HG02981 (cell line): ENCODE measurements around the gene EXOC6B.

ENCODE experiments used
- ATAC-seq: cut with Tn5 transposase; IDR thresholded peaks from one replicate; pipeline ENCODE4 v1.9.1; 2021; ENCODE audit warnings: mild to moderate bottlenecking, moderate library complexity; ENCODE audit not compliant: unreplicated experiment

EXOC6B gene

GRCh38 chr2:72235497-72236415 lies 590.1 kb downstream of the EXOC6B start:
- no peak for ATAC-seq

DNA sequence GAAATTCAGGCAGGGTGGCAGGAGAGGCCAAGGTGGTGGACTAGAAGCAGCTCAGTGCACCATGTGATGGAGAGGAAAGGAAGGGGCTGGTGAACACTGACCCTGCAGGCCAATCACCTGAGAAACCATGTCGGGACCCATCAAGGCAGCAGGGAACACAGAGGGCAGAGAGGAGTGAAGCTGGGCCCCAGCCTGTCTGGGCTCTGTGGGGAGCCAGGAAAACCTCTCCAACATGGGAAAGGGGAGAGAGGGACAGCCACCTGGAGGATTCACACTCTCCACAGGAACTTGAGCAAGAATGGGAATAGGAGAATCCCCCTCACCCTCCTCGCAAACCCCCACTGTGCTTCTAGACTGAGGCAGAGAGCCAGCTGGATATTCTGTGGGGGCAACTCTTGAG lies 592.6 kb downstream of the EXOC6B start:
- ATAC-seq = no peak

DNA sequence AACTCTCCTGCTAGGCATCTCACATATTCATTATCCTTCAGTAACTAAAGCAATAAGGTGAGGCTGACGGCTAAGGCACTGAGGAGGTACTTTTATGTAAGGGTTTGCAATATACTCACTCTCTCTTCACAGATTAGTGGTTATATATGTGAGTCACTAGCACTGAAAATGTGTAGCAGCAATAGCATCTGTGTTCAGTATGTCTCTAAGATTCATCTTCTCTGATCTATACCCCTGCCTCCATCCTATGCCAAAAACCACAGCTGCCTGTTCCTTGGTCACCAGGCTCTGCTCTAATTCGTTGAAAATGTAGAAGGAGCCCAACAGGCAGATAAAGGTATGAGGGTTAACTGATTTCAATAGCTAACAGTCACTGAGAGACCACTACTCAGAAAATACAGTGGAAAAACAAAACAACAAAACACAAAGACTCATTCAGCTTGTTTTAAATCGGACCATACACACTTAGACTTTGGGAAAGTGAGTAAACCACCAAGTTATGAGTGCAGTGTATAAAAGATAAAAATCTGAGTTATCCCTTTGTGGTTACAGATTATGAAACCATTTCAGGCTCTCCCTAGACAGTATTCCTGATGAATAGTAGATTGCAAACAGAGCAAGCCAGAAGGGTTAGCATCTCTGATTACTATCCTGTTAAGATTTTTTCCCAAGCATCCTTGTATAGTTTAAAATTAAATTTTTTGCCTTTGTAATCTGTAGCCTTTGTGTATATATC lies 602.8 kb downstream of the EXOC6B start:
- no peak for ATAC-seq

DNA sequence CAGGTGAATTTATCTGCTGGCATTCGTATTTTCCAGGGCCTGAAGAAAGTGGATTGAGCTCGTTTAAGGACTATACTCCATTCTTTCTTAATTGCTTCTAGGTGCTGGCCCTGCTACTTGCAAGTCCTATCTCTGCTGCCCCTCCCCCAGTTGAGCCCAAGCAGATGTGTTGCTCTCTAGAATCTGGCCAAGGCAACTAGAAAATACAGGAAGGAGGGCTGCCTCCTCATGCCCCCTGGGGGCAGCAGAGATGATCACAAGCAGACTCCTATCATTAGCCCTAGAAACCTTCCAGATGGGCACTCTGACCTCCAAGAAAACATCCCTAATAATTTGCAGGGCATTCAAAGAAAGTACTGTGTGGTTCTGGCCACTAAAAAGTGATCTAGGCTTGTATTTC lies 605.7 kb downstream of the EXOC6B start:
- peak; percentile 50 for ATAC-seq

DNA sequence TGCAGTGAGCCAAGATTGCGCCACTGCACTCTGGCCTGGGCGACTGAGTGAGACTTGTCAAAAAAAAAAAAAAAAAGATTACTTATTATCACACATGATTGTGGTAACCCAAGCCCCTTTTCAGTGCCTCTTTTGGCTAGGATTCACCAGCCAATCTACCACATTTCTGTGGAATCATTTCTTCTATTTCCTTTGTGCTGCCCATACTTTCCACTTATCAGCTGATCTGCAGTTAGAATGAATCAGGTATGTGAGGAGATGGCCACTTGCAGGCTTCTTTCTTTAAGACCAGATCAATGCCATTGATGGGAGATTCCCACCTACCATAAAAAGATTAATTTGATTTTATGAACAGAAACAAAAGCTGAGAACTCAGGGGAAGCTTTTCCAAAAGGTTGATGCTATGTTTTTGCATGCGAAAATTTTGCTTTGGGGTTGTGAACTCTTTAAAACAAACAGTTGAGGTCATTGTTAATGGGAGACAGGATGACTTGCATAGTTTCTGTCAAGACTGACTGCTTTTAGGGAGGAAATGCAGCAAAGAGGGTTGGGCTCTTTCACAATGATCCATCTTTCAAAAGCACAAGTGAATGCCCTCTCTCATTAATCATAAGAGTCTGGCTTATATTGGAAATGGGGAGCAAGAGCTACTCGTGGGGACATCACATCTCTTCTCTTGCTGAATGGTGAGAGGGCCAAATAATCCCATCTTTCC lies 611.2 kb downstream of the EXOC6B start:
- ATAC-seq = no peak

- no peak for ATAC-seq
These were observed 613.4 kb downstream of the EXOC6B start for GRCh38 chr2:72212486-72212855.

DNA sequence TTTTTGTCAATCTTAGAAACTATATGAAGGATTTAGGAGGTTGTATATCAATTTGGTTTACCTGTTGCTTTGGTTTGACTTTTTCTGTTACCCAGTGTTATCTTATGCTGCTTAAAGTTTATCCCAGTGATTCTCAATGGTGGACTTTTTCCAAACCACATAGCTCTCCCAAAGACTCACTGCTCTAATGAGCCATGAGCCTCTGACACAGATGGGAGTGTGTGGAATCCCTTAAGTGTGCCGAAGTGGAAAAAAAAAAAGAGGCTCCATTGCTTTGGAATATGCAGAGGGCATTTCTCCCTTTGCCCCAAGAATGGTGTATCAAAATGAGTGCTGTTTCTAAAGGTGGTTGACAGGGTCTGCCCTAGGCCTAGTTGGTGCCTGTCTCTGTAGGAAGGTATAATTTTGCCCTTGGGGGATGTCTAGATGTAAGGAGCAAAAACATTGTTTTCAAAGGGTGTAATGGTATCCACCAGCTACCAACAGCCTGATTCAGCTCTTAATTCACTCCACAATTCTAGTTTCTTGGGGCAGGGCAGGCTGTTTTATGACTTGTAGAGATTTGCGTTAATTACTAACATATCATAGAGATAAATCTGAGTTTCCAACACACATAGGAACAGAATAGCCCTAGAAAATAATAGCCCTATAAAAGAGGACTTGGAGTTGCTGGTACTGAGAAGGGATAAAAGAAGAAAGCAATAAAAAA lies 613.9 kb downstream of the EXOC6B start:
- no peak for ATAC-seq

- no peak for ATAC-seq
These were observed 614.5 kb downstream of the EXOC6B start for GRCh38 chr2:72211350-72211749.

- no peak for ATAC-seq
These were observed 615.4 kb downstream of the EXOC6B start for GRCh38 chr2:72210470-72210869.

- no peak for ATAC-seq
These were observed 617.6 kb downstream of the EXOC6B start for GRCh38 chr2:72208225-72208624.

DNA sequence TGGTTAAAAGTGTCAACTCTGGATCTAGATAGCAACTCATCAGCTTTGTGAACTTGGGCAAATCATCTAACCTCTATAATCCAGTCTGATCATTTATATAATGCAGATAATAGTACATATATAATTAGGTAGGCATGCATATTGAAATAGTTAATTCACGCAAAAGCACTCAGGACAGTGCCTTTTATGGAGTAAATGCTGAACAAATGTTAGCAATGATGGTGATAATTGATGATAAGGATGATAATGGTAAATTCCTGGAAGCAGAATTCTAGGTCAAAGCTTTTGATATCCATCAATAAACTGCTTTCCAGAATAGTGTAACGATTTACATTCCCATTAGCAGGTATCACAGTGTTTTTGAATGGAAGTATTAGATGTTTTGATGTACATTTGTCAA lies 618.5 kb downstream of the EXOC6B start:
- no peak for ATAC-seq

DNA sequence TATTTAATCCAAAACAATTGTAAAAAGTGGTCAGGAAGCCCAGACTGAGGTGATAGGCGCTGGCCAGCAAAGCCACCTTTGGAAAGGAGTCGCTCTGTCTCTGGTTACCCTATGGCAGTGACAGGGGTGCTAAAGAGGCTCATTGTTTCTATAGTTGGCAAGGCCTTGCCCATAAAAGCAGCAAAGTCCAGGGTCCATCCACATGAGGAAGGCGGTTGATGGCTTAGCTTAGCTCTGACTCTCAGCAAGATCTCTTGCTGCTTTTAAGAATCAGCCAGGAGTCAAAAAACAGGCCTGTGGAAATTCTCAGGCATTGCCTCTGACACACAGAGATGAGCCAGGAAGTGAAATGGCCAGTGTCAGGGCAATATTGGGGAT lies 620.3 kb downstream of the EXOC6B start:
- no peak for ATAC-seq

DNA sequence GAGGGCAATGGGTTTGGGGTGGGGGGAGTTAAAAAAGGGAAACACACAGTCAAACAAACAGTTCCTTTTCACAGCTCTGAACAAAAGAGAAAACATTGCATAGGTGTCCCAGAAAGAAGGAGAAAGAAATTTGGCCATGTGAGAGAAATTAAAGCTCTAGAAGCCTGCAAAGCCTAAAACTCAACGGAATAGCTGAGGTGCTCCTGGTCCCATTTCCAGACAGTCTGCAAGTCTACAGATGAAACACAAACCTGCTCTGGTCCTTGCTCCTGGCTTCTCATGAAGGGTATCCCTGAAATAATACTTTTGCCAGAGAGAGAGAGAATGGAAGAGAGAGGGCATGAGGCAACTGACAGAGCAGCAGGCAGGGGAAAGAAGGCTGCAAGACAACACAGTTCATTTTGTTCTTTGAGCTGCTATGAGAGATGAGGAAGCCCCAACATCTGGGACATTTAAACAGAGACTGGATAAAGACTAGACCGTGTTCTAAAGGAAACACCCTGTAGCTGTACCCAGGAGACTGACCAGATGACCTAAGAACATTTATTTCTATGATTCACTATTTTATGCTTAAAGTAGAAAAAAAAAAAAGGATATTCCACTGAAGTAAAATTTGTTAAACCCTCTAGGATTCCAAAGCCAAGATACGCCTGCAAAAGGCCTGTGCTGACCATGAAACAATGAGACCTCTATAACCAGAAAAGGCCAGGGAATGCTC lies 620.9 kb downstream of the EXOC6B start:
- no peak for ATAC-seq

GRCh38 chr2:72204156-72204785 lies 621.6 kb downstream of the EXOC6B start:
- ATAC-seq = no peak

- ATAC-seq = no peak
These were observed 627.1 kb downstream of the EXOC6B start for GRCh38 chr2:72198532-72199241.

DNA sequence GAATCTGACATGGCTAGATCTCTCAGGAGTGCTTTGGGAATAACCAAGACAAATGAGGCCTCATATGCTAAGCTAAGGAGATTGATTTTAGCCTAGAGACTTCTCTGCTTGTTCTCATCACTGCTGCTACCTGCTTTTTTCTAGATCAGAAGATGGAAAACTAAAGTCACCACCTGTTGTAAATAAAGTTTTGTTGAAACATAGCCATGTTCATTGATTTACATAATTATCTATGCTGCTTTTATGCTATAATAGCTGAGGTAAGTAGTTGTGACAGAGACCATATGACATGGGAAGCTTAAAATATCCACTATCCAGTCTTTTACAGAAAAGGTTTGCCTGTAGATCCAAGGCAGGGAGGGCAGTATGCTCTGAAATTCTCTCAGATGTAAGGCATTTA lies 632.1 kb downstream of the EXOC6B start:
- no peak for ATAC-seq

- ATAC-seq = no peak
These were observed 634.4 kb downstream of the EXOC6B start for GRCh38 chr2:72191441-72191840.

DNA sequence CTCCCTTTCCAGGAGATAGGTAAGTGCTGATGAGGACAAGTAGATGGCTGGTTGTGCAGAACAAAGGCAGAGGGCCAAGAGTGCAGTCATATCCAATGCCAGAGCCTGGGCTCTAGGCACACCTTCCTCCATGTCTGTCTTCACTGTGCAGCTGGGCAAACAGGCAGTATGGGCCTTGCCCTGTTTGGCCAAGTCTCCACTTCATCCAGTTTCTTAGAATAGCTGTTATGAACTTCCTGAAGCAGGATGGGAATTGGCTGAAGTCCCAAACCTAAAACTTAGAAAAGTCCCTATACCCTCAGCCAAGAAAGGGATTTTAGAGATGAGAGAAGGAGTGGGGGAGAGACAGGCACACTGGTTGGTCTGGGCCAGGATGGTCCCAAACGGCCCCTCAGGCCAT lies 640.6 kb downstream of the EXOC6B start:
- ATAC-seq = no peak

DNA sequence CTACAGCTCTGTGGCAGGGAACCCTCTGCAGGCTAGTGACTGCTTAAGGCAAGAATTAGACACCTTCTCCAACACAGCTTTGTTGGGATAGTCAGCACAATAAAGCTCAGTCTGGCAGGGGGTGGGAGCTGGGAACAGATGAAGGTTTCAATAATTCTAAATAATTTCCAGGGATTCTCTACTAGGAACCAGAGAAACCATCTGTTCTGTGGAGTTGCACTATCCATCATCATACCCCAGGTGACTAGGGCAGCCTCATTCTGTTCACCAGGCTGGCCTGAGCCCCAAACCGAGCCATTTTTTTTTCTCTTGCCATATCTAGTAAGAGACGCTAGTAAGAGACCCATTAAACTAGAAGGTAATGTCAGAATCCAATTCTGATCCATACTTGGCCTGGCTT lies 642.4 kb downstream of the EXOC6B start:
- no peak for ATAC-seq
